ENCODE data around the gene MET. TPM values are rescaled to one million over a fixed set of nuclear protein-coding genes. Genes with fewer than 3 reads are reported as not detected.

Gene MET
- total and polyA plus RNA-seq, 10 of the 15 experiments (the other 5 are each of a cell fraction or from before 2014, with no cell fraction given) = 0.01 to 0.21 TPM; not detected in 8

DNA sequence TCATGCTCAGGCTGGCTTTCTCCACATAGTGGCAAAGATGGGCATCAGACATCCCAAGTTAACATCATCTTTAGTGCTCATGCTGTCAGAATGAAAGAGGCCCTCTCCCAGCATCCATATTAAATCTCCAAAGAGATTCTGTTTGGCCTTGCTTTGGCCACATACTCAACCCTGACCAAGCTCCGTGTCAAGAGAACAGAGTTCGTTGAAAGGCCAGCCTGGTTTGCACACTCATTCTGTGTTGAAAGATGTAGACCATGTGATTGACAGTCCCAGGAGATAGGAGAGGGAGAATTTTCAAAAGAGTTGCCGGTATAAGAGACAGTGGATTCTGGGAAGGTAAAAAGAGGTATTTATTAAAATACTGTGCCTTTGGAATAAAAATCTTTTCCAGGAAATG, 19.7 kb downstream of the MET start (continued):
- TF ChIP-seq, protein P1, sequence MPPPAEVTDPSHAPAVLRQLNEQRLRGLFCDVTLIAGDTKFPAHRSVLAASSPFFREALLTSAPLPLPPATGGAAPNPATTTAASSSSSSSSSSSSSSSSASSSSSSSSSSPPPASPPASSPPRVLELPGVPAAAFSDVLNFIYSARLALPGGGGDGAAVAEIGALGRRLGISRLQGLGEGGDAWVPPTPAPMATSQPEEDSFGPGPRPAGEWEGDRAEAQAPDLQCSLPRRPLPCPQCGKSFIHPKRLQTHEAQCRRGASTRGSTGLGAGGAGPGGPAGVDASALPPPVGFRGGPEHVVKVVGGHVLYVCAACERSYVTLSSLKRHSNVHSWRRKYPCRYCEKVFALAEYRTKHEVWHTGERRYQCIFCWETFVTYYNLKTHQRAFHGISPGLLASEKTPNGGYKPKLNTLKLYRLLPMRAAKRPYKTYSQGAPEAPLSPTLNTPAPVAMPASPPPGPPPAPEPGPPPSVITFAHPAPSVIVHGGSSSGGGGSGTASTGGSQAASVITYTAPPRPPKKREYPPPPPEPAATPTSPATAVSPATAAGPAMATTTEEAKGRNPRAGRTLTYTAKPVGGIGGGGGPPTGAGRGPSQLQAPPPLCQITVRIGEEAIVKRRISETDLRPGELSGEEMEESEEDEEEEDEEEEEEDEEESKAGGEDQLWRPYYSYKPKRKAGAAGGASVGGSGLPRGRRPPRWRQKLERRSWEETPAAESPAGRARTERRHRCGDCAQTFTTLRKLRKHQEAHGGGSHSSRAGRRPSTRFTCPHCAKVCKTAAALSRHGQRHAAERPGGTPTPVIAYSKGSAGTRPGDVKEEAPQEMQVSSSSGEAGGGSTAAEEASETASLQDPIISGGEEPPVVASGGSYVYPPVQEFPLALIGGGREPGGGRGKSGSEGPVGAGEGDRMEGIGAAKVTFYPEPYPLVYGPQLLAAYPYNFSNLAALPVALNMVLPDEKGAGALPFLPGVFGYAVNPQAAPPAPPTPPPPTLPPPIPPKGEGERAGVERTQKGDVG (CRISPR knock-in tag; IDR thresholded peaks at IDR 0.05) = no peak
- TF ChIP-seq, protein P2, sequence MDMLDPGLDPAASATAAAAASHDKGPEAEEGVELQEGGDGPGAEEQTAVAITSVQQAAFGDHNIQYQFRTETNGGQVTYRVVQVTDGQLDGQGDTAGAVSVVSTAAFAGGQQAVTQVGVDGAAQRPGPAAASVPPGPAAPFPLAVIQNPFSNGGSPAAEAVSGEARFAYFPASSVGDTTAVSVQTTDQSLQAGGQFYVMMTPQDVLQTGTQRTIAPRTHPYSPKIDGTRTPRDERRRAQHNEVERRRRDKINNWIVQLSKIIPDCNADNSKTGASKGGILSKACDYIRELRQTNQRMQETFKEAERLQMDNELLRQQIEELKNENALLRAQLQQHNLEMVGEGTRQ (IDR thresholded peaks at IDR 0.05; ENCODE audit: borderline replicate concordance, low read depth, low read length) = no peak
- TF ChIP-seq SMAD1 (IDR thresholded peaks at IDR 0.05; ENCODE audit: low read depth, partially characterized antibody) (no peak), TCF3 (IDR thresholded peaks at IDR 0.05; ENCODE audit: borderline replicate concordance, insufficient read depth, low read depth, low read length) (no peak), TCF7 (IDR thresholded peaks at IDR 0.05; ENCODE audit: borderline replicate concordance) (no peak), MTA3 (IDR thresholded peaks at IDR 0.05; ENCODE audit: borderline replicate concordance, low read length) (no peak), SMC3 (IDR thresholded peaks at IDR 0.05; ENCODE audit: borderline replicate concordance, low read length) (no peak), GABPA (IDR thresholded peaks at IDR 0.05; ENCODE audit: low read depth) (no peak)
- TF ChIP-seq, protein P3, sequence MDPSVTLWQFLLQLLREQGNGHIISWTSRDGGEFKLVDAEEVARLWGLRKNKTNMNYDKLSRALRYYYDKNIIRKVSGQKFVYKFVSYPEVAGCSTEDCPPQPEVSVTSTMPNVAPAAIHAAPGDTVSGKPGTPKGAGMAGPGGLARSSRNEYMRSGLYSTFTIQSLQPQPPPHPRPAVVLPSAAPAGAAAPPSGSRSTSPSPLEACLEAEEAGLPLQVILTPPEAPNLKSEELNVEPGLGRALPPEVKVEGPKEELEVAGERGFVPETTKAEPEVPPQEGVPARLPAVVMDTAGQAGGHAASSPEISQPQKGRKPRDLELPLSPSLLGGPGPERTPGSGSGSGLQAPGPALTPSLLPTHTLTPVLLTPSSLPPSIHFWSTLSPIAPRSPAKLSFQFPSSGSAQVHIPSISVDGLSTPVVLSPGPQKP (IDR thresholded peaks at IDR 0.05; ENCODE audit: low read depth, low read length) = no peak
- TF ChIP-seq, protein P4, sequence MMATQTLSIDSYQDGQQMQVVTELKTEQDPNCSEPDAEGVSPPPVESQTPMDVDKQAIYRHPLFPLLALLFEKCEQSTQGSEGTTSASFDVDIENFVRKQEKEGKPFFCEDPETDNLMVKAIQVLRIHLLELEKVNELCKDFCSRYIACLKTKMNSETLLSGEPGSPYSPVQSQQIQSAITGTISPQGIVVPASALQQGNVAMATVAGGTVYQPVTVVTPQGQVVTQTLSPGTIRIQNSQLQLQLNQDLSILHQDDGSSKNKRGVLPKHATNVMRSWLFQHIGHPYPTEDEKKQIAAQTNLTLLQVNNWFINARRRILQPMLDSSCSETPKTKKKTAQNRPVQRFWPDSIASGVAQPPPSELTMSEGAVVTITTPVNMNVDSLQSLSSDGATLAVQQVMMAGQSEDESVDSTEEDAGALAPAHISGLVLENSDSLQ (IDR thresholded peaks at IDR 0.05) = no peak
- TF ChIP-seq, protein P5, sequence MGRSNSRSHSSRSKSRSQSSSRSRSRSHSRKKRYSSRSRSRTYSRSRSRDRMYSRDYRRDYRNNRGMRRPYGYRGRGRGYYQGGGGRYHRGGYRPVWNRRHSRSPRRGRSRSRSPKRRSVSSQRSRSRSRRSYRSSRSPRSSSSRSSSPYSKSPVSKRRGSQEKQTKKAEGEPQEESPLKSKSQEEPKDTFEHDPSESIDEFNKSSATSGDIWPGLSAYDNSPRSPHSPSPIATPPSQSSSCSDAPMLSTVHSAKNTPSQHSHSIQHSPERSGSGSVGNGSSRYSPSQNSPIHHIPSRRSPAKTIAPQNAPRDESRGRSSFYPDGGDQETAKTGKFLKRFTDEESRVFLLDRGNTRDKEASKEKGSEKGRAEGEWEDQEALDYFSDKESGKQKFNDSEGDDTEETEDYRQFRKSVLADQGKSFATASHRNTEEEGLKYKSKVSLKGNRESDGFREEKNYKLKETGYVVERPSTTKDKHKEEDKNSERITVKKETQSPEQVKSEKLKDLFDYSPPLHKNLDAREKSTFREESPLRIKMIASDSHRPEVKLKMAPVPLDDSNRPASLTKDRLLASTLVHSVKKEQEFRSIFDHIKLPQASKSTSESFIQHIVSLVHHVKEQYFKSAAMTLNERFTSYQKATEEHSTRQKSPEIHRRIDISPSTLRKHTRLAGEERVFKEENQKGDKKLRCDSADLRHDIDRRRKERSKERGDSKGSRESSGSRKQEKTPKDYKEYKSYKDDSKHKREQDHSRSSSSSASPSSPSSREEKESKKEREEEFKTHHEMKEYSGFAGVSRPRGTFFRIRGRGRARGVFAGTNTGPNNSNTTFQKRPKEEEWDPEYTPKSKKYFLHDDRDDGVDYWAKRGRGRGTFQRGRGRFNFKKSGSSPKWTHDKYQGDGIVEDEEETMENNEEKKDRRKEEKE (IDR thresholded peaks at IDR 0.05) = no peak
